ENCODE measurements around the gene TM4SF4.

TM4SF4 gene

DNA sequence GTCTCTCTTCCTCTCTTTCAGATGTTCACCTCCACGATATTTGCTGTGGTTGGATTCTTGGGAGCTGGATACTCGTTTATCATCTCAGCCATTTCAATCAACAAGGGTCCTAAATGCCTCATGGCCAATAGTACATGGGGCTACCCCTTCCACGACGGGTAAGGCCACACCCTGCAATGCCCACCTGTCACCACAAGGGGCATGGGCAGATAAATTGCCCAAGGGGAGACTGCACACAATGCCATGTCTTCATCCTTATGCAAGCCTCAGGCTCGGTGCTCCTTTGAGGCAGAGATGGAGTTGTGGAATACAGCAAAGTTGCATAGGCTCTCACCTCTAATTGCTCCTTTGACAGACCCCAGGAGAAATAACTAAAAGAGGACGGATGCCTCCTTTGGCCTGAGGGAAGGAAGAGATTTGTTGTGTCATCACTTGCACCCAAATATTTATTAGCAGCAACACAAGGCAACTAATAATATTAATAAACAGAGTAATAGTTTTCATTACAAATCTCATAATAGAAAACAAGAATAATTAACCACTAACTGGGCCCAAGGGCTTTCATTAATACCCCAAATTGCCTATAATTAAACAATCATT is 13.2 kb downstream of the TM4SF4 start:
- DNase-seq: no peak

DNA sequence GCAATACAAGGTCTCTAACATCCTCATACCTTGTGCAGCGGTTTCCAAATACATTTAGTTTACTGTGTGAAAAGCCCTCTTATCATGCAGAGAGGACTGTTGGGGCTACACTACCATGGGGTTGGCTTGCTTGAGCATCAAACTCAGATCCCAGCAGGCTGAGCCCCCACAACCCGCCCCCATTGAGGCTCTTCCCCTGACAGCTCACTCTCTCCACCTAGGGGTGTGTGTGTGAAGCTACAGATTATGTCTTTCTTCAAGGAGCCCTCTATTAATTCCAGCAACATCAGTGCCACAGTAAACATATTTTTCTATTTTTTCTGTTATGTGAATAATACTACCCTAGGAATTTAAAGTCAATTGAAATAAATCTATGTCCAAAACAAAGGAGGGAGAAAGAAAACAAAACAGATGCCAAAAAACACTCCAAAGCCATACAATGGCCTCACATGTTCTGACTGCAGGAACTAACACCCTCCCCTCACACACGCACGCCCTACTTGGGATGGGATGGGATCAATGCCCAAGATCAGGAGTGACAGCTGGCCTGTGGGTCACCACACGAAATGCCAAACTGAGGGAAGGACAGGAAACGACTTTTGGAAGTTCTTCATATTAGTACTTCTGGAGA is 14.7 kb downstream of the TM4SF4 start:
- no peak for DNase-seq

DNA sequence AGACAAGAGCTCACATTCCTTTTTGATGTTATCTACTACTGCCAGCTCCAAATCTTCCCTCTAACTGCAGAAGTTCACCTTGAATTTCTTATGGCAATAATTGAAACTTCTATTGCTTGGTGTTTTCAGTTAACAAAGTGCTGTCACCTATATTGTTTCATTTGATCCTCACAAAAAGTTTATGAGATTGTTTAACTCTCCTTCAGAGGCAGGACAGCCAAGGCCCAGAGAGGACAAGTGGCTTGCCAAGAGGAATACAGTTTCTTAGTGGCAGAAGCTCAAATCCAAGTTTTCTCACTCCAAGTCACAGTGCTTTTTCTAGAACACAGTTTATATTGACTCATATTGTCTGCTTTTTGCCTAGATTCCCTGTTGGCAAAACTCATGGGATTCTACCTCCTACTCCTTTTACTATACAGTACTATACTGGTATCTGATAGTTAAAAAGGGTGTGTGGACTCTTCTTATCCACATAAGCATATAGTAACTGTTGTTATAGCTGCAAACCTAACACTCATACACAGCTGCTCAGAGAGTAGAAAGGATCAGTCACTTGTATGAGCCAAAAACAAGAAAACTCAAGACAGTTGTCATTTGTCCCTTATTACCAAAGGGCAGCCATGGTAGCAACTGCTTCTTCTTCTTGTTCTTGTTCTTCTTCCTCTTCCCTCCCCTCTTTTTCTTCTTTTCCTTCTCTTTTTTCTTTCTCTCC is 15.9 kb downstream of the TM4SF4 start:
- no peak for DNase-seq

DNA sequence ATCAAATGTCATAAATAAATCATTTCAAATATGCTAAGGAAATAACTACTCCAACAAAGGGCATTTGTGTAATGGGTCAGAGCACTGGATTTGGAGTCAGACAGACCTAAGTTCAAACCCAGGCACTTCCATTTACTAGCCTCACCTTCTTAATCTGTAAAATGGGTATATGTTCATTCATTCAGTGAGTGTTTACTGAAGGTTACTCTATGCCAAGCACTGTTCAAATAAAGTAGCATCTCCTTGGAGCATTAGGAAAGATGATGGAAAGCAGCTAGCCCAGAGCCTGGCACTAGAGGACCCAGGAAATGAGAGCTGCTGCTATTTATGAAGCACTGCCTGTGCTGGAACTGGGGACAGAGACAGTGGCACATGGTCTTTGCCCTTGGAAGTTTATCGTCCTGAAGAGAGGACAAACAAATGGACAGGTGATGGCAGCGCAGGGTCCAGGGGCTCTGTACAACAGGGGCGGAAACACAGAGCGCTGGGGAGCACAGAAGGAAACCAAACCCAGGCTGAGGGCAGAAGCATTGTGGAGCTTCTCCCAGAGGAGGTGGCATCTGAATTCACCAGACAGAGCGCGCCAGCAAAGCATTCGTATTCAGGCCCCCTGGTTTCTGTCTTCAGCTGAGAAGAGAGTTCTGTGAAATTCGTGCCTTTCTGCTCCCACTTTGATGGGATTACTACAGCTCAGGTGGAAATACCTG is 19.0 kb downstream of the TM4SF4 start:
- no peak for DNase-seq

DNA sequence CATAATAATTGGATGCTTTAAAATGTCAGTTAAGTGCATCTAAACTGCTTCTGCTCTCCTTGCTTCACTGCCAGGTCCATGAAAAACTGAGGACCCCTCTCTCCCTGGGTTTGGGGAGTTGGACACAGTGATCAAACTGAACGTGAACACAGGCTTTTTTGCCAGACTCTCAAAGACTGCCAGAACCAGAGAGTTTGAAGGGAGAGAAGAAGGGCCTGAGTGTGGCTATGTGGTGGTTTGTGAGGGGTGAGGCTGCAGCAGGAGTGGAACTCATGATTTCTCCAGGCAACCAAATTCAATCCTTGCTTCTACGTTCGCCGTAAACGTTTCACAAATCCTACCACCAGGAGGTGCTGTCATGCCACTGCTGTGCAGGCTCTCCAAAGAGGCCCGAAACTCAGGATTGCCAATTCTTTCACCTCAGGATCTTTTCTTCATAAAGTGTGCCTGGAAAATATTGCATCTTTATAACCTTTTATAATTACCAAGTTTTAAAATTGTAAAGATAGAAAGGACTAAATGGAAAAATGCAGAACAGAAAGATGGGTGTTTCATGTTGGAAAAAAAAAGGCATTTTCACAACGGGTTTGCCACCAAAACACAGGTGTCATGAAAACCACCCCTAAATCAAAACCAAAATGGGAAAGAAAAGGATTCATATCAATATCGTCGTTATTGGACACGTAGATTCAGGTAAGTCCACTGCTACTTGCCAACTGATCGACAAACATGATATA is 19.7 kb downstream of the TM4SF4 start:
- DNase-seq: peak; percentile 14

DNA sequence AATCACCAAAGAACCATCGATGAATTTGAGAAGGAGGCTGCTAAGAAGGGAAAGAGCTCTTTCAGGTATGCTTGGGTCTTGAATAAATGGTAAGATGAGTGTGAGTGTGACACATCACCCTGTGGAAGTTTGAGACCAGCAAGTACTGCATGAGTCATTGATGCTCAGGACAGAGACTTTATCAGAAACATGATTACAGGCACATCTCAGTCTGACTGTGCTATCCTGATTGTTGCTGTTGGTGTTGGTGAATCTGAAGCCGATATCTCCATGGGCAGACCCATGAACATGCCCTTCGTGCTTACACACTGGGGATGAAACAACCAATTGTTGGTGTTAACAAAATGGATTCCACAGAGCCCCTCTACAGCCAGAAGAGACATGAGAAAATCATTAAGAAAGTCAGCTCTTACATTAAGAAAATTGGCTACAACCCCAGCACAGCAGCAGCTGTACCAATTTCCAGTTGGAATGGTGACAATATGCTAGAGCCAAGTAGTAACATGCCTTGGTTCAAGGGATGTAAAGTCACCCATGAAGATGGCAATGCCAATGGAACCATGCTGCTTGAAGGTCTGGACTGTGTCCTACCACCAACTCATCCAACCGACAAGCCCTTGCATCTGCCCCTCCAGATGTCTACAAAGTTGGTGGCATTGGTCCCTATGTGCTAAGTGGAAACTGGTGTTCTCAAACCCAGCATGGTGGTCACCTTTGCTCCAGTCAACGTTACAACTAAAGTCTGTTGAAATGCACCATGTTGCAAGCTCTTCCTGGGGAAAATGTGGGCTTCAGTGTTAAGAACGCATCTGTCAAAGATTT is 20.5 kb downstream of the TM4SF4 start:
- DNase-seq: no peak

DNA sequence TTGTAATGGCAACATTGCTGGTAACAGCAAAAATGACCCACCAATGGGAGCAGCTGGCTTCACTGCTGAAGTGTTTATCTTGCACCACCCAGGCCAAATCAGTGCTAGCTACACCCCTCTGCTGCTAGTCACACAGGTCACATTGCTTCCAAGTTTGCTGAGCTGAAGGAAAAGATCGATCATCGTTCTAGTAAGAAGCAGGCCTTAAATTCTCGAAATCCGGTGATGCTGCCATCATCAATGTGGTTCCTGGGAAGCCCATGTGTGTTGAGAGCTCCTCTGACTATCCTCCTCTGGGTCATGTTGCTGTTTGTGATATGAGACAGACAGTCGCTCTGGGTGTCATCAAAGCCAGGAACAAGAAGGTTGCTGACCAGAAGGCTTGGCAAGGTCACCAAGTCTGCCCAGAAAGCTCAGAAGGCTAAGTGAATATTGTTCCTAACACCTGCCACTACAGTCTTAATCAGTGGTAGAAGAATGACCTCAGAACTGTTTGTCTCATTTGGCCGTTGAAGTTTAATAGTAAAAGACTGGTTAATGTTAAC is 21.2 kb downstream of the TM4SF4 start:
- no peak for DNase-seq

DNA sequence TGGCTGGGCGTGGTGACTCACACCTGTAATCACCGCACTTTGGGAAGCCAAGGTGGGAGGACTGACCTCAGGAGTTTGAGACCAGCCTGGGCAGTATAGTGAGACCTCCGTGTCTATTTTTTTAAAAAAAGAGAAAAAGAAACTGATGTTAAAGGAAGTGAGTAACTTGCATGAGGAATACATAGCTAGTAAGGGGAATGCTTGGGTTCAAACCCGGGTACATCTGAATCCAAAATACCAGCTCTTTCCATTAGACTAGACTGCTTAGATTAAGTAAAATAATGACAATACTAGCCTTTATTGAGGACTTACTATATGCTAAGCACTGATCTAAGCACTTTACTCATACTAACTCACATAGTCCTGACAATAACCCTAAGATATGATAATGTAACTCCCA is 22.4 kb downstream of the TM4SF4 start:
- no peak for DNase-seq

DNA sequence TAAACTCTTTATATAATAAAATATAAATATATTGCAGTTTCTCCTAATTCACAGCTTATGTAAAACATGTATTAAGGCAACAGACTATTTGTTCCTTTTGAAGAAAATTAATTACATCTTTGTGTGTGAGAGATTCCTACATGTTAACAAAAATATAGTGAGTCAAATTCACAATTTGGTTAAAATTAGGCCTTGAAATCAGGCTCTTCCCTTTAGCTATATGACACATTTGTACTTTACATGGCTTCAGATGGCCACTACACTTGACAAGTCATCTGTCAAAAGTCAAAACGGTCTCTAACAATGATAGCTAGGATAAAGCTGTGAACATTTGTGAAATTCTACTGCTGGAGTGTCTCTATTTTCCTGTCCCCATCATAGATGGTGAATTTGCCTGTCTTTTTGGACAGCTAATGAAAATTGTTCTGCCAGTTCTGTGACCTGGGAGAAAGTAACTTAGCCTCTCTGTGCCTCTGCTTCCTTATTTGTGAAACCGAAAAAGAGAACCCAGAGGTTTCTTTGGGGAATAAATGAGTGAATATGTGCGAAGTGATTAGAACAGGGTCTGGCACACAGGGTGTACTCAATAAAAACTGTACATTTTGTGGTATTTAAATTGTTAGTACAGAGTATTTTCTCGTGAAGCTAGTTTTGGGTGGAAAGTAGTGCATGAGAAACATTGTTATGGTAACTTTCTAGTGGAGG is 23.6 kb downstream of the TM4SF4 start:
- DNase-seq: no peak

DNA sequence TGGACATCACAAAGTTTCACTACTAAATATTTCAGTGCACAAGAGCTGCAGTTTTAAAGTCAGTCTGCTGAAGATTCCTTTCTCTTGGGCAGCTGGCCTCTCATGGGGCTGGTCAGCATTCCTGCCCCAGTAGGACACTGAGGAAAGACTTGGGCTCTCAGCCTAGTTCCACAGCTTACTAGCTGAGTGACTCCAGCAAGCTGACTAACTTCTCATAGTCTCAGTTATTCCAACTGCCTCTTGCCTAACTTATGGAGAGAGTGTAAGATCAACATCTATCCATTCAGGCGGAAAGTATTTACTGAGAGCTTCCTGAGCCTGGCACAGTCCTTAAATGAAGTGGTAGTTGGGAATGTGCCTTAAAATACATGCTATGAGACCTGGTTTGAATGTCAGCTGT is 27.0 kb downstream of the TM4SF4 start:
- DNase-seq: no peak

DNA sequence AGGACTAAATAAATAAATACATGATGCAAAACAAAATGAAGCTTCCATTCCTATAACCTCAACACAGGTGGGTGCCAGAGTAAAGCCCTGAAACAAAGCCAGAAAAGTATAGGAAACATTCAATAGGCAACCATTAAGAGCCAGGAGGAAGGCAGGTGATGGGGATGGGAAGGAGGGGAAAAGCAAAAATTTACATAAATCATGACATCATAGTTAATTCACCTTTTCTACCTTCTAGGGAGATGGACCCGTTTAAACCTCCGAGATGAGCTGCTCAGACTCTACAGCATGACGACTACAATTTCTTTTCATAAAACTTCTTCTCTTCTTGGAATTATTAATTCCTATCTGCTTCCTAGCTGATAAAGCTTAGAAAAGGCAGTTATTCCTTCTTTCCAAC is 27.9 kb downstream of the TM4SF4 start:
- no peak for DNase-seq

DNA sequence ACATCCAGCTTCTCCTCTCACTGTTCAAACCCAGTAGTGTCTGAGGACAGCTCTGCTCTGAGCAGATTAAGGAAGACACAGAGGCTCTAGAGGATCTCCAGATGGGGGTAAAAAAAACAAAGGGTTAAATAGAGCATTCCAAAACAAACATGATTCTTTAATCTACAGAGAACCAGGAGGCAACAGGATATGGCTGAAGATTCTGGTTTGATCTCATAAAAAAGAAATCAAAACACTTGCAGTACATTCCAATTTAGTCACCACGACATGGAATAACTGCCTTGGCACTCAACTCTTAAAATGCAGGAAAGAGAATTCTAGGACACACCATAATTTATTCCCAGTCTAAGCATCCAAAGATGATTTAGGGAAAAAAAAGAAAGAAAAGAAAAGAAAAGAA is 32.0 kb downstream of the TM4SF4 start:
- no peak for DNase-seq

DNA sequence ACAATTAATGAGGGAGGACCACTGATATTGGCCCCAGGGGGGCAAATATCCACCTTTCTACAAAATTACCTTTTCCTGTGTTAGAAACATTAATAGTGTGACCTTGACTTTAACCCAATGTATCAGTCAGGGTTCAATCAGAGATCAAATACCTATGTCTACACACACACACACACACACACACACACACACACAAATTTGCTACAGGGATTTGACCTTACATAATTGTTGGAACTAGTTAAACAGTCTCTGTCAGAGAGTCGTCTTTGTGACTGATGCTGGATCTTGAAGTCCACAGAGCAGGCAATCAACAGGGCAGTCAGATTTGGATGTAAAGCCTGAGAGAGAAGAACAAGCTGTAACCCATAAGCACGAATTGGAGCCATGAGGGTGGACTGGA is 32.5 kb downstream of the TM4SF4 start:
- no peak for DNase-seq

DNA sequence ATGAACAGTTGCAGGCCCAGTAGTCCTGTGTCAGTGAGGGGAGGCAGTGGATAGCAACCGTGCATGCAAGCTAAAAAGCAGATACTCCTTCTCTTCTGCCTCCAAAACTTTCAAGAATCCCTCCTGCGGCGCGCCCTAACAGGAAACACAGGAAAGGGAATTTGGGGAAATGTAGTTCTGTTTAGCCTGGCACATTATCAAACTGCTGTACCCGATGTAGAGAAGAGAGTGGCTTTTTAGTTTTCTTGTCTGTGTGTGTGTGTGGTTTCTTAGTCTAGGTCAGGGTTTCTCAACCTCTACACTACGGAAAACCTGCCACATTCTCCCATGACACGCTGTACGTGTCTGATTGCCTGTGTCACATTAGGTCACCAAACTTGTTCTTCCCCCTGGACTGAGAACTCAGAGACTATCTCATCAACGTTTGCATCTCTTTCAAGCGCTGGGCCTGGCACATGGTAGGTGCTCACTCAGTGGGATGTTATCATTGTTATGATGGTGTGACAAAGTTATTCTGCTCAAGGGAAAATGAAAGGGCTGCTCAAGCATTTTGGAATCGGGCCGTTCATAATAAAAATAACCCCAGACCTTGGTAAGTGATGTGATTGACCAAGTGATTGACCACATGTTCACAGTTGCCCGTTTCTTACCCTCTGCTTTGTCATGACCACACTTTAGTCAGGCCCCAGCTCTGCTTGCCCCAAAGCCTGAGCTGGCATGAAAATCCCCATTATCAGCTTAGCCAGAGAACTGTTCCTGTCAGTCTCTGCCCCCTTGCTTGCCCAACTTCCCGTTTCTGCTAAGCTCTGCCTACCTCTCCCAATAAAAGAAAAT is 33.2 kb downstream of the TM4SF4 start:
- no peak for DNase-seq

DNA sequence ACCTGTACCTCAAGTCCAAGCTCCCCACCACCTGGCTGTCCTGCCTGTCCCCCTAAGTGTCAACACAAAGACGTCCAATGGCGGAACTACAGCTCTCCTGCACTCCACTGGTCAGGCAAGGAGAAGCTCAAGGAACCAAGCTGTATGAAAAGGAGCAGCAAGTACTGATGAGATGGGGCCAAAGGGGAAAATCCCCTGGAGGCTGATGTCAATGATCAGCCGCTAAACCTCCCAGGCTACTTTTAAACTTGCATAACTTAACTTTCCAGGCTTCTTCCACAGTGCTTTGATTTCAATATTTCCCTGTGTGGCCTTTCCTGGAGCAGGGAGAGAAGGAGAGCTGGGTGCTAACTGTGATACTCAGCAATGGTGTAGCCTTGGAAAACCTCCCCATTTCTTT is 35.0 kb downstream of the TM4SF4 start:
- DNase-seq: no peak

DNA sequence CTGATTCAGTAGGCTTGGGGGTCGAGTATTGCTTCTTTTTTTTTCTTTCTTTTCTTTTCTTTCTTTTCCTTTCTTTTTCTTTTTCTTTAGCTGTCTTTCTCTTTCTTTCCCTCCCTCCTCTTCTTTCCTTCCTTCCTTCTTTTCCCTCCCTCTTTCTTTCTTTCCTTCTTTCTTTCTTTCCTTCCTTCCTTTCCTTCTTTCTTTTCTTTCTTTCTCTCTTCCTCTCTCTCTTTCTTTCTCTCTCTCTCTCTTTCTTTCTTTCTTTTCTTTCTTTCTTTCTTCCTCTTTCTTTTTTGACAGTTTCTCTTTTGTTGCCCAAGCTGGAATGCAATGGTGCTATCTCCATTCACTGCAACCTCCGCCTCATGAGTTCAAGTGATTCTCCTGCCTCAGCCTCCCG is 36.0 kb downstream of the TM4SF4 start:
- DNase-seq: no peak

DNA sequence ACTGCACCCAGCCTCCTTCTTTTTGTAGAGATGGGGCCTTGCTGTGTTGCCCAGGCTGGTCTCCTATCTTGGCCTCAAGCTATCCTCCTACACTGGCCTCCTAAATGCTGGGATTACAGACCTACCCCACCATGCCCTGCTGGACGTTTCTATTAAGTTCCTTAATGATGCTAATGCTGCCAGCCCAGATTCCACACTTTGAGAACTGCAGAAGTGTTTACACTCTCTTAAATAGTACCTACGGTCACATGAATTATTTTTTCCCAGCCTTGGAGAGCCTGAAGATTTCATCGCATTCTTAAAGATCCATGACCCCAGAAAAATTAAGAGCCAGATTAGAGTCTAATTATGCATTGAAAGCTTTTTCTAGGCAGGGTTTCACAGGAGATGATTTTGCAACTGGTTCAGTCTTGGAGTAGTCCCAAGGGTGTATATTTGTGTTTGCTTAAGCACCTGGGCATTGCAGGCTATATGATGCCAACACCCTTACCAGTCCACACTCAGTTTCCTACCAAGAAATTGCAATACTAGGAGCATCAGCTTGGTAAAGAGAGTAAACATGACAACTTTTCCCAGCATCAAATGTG is 36.6 kb downstream of the TM4SF4 start:
- no peak for DNase-seq

DNA sequence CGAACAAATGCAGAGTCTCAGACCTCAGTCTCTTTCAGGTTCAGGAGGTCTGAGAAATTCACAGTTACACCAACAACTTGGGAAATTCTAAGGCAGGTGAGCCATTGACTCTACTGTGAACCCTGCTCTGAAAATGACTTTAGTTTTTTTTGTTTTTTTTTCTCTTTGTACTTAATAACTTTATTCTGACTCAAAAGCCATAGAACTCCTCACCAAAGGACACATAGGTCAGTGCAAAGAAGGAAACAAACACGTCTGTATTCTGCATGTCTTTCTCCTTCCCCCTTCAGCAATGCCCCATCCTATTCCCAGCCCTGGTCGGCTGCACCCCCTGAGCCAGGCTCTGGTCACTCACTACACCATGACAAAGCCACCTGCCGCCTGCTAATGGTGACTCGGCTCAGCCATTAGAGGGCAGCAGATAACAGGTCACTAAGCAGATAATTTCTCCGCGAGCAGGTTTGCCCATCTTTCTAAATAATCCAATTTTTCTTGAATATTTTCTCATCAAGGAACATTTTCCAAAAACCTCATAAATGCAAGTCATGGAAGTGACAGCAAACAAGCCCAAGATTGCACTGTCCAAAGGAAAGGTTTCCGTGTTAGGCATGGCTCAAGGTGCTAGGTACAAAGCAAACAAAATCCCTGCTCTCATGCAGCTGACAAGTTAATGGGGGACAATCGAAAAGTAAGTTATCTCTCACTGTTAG is 37.7 kb downstream of the TM4SF4 start:
- no peak for DNase-seq

DNA sequence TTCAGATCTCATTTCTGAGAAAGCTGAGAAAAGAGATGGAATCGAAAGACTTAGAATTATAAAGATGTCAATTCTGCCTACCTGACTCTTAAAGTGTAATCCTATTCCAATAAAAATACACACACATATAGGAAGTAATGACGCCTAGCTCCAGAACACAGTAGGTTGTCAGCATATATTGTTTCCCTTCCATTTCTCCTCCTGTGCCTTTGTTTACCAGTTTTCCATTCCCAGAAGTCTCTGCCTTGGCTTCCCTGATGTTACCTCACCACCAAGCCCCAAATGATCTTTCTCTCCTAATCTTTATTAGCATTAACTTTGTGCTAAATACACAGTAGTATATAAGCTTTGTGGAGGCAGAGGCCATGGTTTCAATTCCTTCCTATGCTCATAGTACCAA is 40.0 kb downstream of the TM4SF4 start:
- no peak for DNase-seq
